Spleen (tissue), 7 donors: ENCODE data around the gene ASB10.

Source experiments
- POLR2AphosphoS5 ChIP-seq, 3 donors: sonication (generic); formaldehyde crosslinking; IDR thresholded peaks; one replicate each; pipeline ENCODE4 v1.5.1; 2017; ENCODE audit warnings: antibody characterized with exemption in 3 of 3
- TF ChIP-seq, protein P1 (sequence below), 11 experiments: fragments of 200-600 bp in 7 of 11; fragments of 450-650 bp in 4 of 11; sonication (generic) in 4 of 11; IDR thresholded peaks in 8 of 11; conservative IDR thresholded peaks in 3 of 11; 1 replicate in 7 of 11; 2 replicates in 4 of 11; pipeline versions ENCODE4 v1.4.0 to v1.8.0; 2016 to 2021; ENCODE audit warnings: antibody characterized with exemption in 11 of 11, inconsistent platforms in 4 of 11, mild to moderate bottlenecking in 1 of 11
- donor health status: DM: no; HTN: no; CAD: no; lungs with moderate emphysema.
- donor health status: DM: no; HTN: no; CAD: no.
- donor health status: DM: no; HTN: no; CAD: no.

DNA sequence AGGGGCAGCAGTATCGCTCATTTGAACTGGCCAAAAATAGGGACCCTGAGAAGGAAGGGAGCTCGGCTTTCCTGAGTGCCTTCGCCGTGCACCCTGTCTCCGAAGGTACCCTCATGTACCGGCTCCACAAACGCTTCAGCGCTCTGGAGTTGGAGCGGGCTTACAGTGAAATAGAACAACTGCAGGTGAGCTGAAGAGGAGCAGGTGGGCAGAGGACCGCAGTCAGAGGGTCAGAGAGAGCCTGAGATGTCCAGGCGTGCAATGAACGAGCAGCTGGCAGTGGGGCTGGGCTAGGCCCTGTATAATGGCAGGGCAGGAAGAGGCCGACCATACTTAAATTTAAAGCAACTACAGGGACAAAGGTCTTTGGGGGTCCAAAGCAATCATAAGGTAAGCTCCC, 49.4 kb upstream of the ASB10 start:
- TF ChIP-seq, protein P1, sequence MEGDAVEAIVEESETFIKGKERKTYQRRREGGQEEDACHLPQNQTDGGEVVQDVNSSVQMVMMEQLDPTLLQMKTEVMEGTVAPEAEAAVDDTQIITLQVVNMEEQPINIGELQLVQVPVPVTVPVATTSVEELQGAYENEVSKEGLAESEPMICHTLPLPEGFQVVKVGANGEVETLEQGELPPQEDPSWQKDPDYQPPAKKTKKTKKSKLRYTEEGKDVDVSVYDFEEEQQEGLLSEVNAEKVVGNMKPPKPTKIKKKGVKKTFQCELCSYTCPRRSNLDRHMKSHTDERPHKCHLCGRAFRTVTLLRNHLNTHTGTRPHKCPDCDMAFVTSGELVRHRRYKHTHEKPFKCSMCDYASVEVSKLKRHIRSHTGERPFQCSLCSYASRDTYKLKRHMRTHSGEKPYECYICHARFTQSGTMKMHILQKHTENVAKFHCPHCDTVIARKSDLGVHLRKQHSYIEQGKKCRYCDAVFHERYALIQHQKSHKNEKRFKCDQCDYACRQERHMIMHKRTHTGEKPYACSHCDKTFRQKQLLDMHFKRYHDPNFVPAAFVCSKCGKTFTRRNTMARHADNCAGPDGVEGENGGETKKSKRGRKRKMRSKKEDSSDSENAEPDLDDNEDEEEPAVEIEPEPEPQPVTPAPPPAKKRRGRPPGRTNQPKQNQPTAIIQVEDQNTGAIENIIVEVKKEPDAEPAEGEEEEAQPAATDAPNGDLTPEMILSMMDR (IDR thresholded peaks at IDR 0.05 in 8 of 11, conservative IDR thresholded peaks at IDR 0.05 in 3 of 11) = no peak
- TF ChIP-seq POLR2AphosphoS5 (IDR thresholded peaks at IDR 0.05) = no peak
